HepG2 (cell line): Measurements from ENCODE around the gene ARID1A. TPM values are rescaled to one million over a fixed set of nuclear protein-coding genes. Genes with fewer than 3 reads are reported as not detected.

Experiments
- AGO2 ChIP-seq: fragments of 200-400 bp; formaldehyde crosslinking; optimal IDR thresholded peaks from 2 replicates; pipeline ENCODE3; 2017; ENCODE audit warnings: mild to moderate bottlenecking, low read depth, low read length, moderate library complexity
- ATF7 ChIP-seq, 2 experiments: fragments of 450-650 bp in 1 of 2; sonication (generic) in 1 of 2; formaldehyde crosslinking in 1 of 2; IDR thresholded peaks; 2 replicates each; pipeline versions ENCODE4 v1.4.0 to v1.6.1; 2016 to 2020; ENCODE audit warnings: antibody characterized with exemption in 1 of 2, mild to moderate bottlenecking in 1 of 2, missing genetic modification reagents in 1 of 2
- FOXM1 ChIP-seq: sonication (generic); formaldehyde crosslinking; IDR thresholded peaks from 2 replicates; pipeline ENCODE4 v1.5.0; 2020; ENCODE audit warnings: missing genetic modification reagents
- GABPA ChIP-seq, 2 experiments: IDR thresholded peaks; 2 replicates each; pipeline ENCODE4 v1.6.1; 2011 to 2016; ENCODE audit warnings: low read depth in 2 of 2, low read length in 1 of 2, missing biosample characterization in 1 of 2, missing genetic modification characterization in 1 of 2
- LBX2 ChIP-seq: sonication (generic); formaldehyde crosslinking; IDR thresholded peaks from 2 replicates; pipeline ENCODE4 v1.5.0; 2020; ENCODE audit warnings: missing genetic modification reagents, mild to moderate bottlenecking, borderline replicate concordance
- NFE2L1 ChIP-seq: sonication (generic); formaldehyde crosslinking; IDR thresholded peaks from 2 replicates; pipeline ENCODE4 v1.4.0; 2020; ENCODE audit warnings: missing genetic modification reagents, mild to moderate bottlenecking, borderline replicate concordance
- NFKB2 ChIP-seq: sonication (generic); formaldehyde crosslinking; IDR thresholded peaks from 2 replicates; pipeline ENCODE4 v1.4.0; 2020; ENCODE audit warnings: missing genetic modification reagents, borderline replicate concordance
- PRMT3 ChIP-seq: sonication (generic); formaldehyde crosslinking; IDR thresholded peaks from 2 replicates; pipeline ENCODE4 v1.8.1; 2022; ENCODE audit warnings: low read depth, mild to moderate bottlenecking, moderate library complexity, missing genetic modification reagents, borderline replicate concordance
- RXRB ChIP-seq: IDR thresholded peaks from 2 replicates; pipeline ENCODE4 v1.6.1; 2016; ENCODE audit warnings: borderline replicate concordance, missing genetic modification reagents, missing compliant biosample characterization
- SATB2 ChIP-seq: sonication (generic); formaldehyde crosslinking; IDR thresholded peaks from 2 replicates; pipeline ENCODE4 v1.5.0; 2020; ENCODE audit warnings: missing genetic modification reagents
- SP4 ChIP-seq: sonication (generic); formaldehyde crosslinking; IDR thresholded peaks from 2 replicates; pipeline ENCODE4 v1.8.1; 2023; ENCODE audit warnings: mild to moderate bottlenecking, missing genetic modification reagents
- U2AF1 ChIP-seq: fragments of 200-400 bp; formaldehyde crosslinking; optimal IDR thresholded peaks from 2 replicates; pipeline ENCODE3; 2017; ENCODE audit warnings: mild to moderate bottlenecking, low read depth, low read length
- ZBTB10 ChIP-seq: sonication (generic); formaldehyde crosslinking; IDR thresholded peaks from 2 replicates; pipeline ENCODE4 v1.4.0; 2020; ENCODE audit warnings: missing genetic modification reagents, borderline replicate concordance
- ZBTB21 ChIP-seq: sonication (generic); formaldehyde crosslinking; IDR thresholded peaks from 2 replicates; pipeline ENCODE4 v1.4.0; 2020; ENCODE audit warnings: missing genetic modification reagents
- ZHX1 ChIP-seq: sonication (generic); formaldehyde crosslinking; IDR thresholded peaks from 2 replicates; pipeline ENCODE4 v1.8.1; 2022; ENCODE audit warnings: low read depth, mild to moderate bottlenecking, missing genetic modification reagents
- ZNF280B ChIP-seq: sonication (generic); formaldehyde crosslinking; IDR thresholded peaks from 2 replicates; pipeline ENCODE4 v1.5.0; 2020; ENCODE audit warnings: missing genetic modification reagents, mild to moderate bottlenecking, borderline replicate concordance
- ZNF512 ChIP-seq: sonication (generic); formaldehyde crosslinking; IDR thresholded peaks from 2 replicates; pipeline ENCODE4 v1.4.0; 2020; ENCODE audit warnings: mild to moderate bottlenecking, missing genetic modification reagents
- ZNF576 ChIP-seq: sonication (generic); formaldehyde crosslinking; IDR thresholded peaks from 2 replicates; pipeline ENCODE4 v1.4.0; 2020; ENCODE audit warnings: mild to moderate bottlenecking, missing genetic modification reagents
- ZZZ3 ChIP-seq: sonication (generic); formaldehyde crosslinking; IDR thresholded peaks from 2 replicates; pipeline ENCODE4 v1.4.0; 2020; ENCODE audit warnings: missing genetic modification reagents, mild to moderate bottlenecking, borderline replicate concordance
- polyA plus RNA-seq, 8 experiments: library from polyadenylated mRNA; depleted of rRNA in 3 of 8; stranded (reverse) in 7 of 8; unstranded in 1 of 8; fragments of >200 nt; fragmentation: Illumina TruSeq in 4 of 8; extraction: Trizol in 4 of 8; gene quantifications; 2 replicates each; pipeline versions ENCODE4 v1.2.1 to v1.2.3, GENCODE V29; 2011 to 2016; ENCODE audit warnings: low read depth in 4 of 8, missing spikeins in 1 of 8, mixed read lengths in 1 of 8; ENCODE audit not compliant: insufficient read depth in 1 of 8
- total RNA-seq, 5 experiments: library from RNA; depleted of rRNA; stranded (reverse); fragments of >200 nt; fragmentation: Illumina TruSeq; extraction: Trizol; gene quantifications; 2 replicates each; pipeline ENCODE4 v1.2.3, GENCODE V29; 2016; ENCODE audit warnings: low read depth in 1 of 5

Gene ARID1A
- total and polyA plus RNA-seq, 2 of the 13 experiments (the other 11 are each of a cell fraction or from before 2014, with no cell fraction given) = 11.9 to 15.9 TPM

GRCh38 chr1:26692211-26692792 is 3.5 kb upstream of the ARID1A start (continued):
- TF ChIP-seq ZHX1 (CRISPR knock-in tag) (no peak), ZNF576 (no peak), SATB2 (CRISPR knock-in tag) (no peak), LBX2 (CRISPR knock-in tag) (no peak), NFKB2 (no peak; the same call in 1 of the 2 replicates), SP4 (no peak; the same call in 1 of the 2 replicates), ZNF280B (CRISPR knock-in tag) (no peak), ZNF512 (CRISPR knock-in tag) (no peak), FOXM1 (CRISPR knock-in tag) (no peak), ZBTB21 (CRISPR knock-in tag) (0 out of 2 replicates have a peak, but pooled peaks have one; percentile 6), PRMT3 (CRISPR knock-in tag) (no peak), ZBTB10 (CRISPR knock-in tag) (no peak), ZZZ3 (CRISPR knock-in tag) (no peak), AGO2 (no peak), ATF7 (IDR thresholded peaks at IDR 0.05) (no peak), ATF7 (CRISPR knock-in tag; IDR thresholded peaks at IDR 0.05) (no peak), U2AF1 (no peak), NFE2L1 (no peak), RXRB (CRISPR knock-in tag) (peak; percentile 21; the same call in 1 of the 2 replicates), GABPA (IDR thresholded peaks at IDR 0.05; ENCODE audit: low read depth, low read length) (no peak), GABPA (CRISPR knock-in tag; IDR thresholded peaks at IDR 0.05; ENCODE audit: low read depth) (no peak)
